ENCODE measurements around the gene MAP2K3.

GRCh38 chr17:21304091-21304490 lies 19.6 kb downstream of the MAP2K3 start:
- TF ChIP-seq, protein P1, sequence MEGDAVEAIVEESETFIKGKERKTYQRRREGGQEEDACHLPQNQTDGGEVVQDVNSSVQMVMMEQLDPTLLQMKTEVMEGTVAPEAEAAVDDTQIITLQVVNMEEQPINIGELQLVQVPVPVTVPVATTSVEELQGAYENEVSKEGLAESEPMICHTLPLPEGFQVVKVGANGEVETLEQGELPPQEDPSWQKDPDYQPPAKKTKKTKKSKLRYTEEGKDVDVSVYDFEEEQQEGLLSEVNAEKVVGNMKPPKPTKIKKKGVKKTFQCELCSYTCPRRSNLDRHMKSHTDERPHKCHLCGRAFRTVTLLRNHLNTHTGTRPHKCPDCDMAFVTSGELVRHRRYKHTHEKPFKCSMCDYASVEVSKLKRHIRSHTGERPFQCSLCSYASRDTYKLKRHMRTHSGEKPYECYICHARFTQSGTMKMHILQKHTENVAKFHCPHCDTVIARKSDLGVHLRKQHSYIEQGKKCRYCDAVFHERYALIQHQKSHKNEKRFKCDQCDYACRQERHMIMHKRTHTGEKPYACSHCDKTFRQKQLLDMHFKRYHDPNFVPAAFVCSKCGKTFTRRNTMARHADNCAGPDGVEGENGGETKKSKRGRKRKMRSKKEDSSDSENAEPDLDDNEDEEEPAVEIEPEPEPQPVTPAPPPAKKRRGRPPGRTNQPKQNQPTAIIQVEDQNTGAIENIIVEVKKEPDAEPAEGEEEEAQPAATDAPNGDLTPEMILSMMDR (IDR thresholded peaks at IDR 0.05): no peak
- TF ChIP-seq EZH2phosphoT487 (IDR thresholded peaks at IDR 0.05) (no peak), EZH2 (IDR thresholded peaks at IDR 0.05) (no peak)
